HG02938 (cell line): ENCODE results near the gene HOXD4.

Source experiments
- ATAC-seq: cut with Tn5 transposase; IDR thresholded peaks from one replicate; pipeline ENCODE4 v1.9.1; 2021; ENCODE audit warnings: mild to moderate bottlenecking, moderate library complexity; ENCODE audit not compliant: unreplicated experiment

Gene HOXD4

DNA sequence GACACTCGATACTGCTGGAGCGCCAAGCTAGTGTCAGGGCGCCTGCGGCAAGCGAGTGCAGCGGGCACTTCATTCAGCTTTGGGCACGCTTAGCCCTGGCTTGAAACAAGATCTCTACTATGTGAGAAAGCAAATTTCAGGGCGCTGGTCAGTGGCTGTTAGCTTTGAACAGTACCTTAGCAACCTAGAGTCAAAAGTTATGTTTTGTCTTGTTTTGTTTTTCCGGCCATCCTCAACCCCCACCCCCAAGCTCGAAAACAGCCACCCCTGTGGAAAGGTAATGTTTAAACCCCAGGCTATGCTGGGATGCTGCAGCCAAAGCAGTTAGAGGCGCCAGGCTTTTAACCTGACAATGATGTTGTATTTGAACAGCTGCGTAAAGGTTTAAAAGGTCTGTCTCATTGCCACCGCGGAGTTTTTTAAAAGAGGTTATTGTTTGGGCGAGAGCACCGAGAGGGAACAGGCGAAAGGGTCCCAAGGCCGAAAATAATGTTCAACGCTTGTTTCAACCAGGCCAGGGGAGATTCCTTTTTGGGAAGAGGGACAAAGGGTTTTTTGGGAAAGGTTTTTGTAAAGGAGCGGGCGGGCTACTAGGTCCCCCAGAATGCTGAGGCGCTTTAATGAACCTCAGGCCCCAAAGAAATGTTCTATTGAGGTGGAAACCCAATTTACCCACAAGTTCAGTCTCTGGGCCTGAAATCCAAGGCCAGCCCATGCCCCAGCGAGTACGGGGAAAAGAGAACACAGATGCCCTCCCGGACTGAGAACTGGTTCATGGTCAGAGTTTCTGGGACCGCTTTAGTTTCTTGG, 37.0 kb upstream of the HOXD4 start:
- ATAC-seq, result no peak

DNA sequence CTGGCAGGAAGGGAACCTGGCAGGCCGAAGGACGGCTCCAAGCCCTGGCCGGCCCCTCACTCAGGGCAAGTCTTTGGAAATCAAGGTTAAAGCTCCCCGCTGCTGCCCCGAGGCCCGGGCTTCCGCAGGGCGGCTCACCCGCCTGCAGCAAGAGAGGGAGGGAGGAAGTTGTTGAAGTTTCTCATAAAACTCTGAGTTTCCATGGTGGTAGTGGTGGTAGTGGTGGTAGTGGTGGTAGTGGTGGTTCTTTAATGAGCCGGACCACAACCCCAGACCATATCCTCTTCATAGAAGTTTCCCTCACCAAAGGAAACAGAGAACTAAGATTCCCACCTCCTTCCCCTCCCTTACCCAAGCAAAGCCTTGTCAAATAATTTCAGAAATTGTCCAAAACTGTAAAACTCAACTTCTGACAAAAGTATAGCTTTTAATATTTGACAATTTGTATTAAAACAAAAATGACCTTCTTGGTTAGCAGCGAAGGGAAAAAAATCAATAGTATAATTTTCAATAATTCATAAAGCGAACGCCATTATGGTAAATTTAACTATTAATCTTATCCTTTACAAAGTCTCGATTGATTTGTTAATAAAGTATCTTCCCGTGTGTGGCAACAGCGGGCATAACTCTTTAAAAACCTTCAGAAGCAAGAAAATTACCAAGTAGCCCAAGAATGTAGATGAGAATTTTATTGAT, 36.3 kb upstream of the HOXD4 start:
- ATAC-seq, result no peak

DNA sequence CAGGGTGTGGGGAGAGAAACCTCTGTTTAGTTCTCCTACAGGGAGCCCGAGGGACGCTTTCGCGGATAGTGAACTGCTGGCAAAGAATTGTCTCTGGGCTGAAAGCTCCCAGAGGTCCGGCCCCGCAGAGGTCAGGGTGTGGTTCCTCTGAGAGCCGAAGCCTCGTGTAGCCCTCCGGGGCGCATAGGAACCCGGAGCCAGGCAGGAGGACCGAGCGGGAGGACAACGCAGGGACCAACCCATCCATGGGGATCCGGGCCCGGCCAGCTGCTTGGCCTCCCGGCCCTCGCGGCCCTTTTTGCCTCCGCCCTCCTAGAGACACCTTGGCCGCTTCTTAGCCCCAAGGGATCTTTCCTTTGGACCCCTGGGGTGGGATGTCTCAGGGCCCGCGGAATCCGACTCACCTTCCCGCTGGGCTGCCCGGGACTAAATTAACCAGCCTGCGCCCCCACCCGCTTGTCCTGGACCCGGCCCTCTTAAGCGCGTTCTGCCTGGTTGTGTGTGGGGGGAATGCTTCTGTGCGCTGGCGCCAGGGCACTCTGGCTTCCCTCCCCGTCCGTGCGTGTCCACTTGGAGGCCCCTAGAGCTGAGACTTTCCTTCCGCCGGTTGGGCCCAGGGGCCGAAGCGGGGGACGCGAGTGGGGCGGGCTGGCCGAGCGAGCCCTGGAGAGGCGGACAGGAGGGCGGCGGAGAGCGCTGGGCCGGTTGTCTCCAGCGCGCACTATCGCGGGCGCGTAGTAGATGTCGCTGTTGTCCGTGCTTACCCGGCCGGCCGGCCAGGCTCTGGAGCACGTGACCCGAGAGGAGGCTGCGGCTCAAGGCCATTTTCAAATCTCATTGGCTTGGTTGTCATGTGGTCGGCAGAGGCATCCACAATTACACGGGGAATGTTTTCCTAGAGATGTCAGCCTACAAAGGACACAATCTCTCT, 35.2 kb upstream of the HOXD4 start, which contains the start of gene HOXD10:
Gene HOXD10, plus strand, starts transcription at position 896 of the 931 bp plus-strand sequence. CDS start 56 bp downstream, outside the sequence.
- ATAC-seq, result no peak

DNA sequence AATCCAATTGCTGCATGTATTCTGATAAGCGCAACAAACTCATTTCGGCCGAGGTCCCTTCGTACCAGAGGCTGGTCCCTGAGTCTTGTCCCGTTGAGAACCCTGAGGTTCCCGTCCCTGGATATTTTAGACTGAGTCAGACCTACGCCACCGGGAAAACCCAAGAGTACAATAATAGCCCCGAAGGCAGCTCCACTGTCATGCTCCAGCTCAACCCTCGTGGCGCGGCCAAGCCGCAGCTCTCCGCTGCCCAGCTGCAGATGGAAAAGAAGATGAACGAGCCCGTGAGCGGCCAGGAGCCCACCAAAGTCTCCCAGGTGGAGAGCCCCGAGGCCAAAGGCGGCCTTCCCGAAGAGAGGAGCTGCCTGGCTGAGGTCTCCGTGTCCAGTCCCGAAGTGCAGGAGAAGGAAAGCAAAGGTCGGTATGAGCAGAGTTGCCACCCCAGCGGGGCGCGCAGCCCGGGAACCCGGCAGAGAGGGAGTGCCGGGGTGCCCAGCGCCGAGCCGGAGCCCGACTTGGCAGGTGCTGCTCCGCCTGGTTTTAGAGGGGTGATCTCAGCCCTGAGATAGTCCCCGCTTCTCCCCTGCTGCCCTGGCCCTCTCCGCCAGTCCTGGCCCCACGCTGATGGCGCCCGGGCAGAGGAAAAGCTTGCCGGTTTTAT, 34.1 kb upstream of the HOXD4 start:
- no peak for ATAC-seq

DNA sequence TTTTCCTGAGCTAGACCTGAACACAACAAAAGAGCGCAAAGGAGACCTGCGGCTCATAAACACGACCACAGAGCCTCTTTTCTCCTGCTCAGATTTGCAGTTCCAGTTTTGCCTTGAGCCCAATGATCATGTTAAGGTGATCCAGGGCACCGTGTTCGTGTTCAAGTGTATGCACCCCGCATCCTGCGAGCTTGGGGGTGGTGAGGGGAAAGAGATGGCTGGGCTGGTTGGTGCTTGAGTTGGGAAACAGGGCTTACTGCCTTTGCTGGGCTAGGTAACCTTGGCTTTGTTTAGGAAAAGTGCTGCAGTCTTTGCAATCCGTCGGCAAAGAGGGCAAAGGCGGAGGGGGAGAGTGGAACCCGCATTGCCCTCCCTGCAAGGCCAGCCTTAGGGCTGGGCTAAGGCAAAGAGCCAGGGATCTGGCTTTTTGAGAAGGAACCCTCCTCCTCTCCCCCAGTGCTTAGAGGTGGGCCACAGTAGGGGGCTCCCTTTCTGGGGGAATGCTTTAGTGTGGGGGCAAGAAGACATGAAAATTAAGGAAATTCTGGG, 33.5 kb upstream of the HOXD4 start:
- no peak for ATAC-seq

DNA sequence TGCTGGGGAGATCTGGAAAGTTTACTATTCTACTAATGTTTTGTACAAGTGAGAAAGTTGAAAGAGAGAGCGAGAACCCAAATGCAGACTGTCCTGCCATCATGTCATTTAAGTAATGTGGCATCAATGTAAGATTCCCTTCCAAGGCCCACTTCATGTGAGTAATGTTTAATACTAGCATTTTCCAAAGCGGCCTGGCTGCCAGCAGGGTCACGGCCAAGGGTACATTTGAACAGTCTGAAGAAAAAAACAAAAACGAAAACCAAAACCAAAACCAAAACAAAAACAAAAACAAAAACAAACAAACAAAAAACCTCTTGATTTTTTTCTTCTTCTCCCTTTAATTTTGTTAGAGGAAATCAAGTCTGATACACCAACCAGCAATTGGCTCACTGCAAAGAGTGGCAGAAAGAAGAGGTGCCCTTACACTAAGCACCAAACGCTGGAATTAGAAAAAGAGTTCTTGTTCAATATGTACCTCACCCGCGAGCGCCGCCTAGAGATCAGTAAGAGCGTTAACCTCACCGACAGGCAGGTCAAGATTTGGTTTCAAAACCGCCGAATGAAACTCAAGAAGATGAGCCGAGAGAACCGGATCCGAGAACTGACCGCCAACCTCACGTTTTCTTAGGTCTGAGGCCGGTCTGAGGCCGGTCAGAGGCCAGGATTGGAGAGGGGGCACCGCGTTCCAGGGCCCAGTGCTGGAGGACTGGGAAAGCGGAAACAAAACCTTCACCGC, 32.6 kb upstream of the HOXD4 start:
- no peak for ATAC-seq

DNA sequence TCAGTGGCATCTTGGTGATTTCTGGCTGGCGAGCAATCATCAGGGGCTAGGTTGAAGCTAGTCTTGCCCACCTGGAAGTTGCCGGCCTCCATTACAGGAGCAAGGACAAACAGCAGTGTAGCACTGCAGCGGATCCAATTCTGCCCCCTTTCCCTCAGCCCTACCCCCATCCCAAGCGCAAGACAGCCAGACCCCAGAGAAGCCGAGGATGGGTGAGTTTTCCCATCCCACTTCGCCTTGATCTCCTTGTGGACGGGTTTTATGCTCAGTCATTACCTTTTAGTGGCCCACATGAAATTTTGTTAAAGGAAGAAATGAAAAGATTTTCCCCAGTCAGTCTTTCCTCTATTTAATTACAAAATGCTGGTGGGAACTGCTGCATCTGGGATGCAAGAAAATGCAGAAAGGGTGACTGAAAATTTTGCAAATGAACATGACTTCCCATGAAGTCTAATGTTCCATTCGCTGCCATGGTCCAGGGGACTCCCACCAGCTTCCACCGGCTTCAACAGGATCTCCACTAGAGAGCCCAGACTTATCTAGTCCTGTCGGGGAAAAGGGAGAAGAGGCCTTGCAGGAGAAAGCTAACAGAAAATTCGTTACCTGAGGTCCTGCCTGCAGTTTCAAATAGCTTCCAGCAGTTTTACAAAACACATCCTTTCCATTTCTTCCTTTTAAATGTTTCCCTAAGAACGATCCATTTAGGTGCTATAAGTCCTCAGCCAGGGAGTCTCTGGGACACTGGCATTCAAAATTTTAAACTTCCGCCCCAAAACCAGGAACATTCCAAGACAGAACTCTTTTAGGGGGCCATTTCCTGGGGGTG, 30.8 kb upstream of the HOXD4 start:
- no peak for ATAC-seq

DNA sequence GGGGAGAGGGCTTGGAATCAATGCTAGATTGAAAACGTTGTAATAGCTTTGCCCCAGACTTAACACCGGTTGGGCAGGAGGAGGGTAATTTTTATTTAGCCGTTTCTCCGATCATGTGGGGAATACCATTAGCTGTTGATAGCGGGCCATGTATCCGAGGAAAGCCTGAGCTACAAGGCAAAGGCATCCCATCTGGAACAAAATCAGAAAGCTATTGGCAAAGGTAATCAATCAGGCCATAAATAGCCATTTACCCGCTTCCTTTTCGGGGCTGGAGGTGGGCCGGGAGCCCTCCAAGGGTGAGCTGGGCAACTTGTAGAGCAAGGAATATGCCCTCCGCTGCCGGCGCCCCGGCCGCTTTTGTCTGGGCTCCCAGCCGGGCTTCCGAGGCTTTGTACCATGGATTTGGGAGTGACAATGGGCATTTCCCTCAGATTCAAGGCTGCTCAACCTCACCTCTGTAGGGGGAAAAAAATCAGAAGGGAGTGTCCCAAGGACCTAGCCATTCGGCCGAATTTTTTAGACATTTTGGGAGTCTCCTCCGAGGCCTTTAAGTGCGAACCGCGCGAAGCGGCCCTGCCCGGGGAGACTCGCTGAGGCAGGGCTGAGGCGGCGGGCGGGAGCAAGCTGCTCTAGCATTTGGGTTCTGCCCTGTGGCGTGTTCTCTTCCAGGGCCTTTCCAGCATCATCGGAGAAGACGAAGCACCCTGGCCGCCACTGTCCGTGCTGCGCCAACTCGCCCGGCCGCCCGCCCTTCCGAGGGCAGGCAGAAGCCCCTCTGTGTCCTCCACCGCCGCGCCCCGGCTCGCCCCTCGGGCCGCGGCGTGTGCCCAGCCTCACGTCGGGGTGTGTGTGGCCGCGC, 29.9 kb upstream of the HOXD4 start:
- no peak for ATAC-seq

DNA sequence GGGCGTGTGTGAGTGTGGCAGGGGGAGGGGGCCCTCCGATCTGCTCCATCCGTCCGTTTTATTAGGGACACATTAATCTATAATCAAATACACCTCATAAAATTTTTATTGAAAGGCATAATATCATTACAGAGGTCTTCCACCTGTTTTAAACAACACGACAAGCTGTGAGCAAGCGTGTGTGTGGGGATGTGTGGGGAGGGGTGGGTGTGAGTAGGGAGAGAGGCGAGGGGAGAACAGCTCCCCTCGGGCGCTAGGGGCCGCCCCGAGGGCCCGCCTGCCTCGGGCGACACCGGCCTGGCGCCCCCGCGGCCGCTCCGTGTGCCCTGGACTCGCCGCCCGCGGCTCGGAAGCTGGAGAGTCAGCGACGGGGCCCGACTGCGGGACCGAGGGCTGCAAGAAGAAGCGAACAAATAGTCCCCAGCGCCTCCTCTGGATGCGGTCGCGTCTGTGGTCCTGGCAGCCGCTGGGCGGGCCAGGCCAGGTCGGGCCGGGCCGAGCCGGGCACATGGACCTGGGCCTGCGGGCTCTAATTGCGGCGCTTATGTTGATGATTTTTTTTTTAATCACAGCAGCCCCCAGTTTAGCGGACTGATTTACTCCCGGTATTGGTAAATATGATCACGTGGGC, 29.2 kb upstream of the HOXD4 start:
- ATAC-seq, result no peak

DNA sequence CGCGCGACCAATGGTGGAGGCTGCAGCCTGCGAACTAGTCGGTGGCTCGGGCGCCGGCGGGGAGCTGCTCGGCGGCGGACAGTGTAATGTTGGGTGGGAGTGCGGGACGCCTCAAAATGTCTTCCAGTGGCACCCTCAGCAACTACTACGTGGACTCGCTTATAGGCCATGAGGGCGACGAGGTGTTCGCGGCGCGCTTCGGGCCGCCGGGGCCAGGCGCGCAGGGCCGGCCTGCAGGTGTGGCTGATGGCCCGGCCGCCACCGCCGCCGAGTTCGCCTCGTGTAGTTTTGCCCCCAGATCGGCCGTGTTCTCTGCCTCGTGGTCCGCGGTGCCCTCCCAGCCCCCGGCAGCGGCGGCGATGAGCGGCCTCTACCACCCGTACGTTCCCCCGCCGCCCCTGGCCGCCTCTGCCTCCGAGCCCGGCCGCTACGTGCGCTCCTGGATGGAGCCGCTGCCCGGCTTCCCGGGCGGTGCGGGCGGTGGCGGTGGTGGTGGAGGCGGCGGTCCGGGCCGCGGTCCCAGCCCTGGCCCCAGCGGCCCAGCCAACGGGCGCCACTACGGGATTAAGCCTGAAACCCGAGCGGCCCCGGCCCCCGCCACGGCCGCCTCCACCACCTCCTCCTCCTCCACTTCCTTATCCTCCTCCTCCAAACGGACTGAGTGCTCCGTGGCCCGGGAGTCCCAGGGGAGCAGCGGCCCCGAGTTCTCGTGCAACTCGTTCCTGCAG, 28.5 kb upstream of the HOXD4 start, which contains the start of gene HOXD9:
Gene HOXD9, plus strand, starts transcription at position 37 of the 728 bp plus-strand sequence. Its CDS starts 50 bp downstream, at position 87.
- ATAC-seq, result no peak

DNA sequence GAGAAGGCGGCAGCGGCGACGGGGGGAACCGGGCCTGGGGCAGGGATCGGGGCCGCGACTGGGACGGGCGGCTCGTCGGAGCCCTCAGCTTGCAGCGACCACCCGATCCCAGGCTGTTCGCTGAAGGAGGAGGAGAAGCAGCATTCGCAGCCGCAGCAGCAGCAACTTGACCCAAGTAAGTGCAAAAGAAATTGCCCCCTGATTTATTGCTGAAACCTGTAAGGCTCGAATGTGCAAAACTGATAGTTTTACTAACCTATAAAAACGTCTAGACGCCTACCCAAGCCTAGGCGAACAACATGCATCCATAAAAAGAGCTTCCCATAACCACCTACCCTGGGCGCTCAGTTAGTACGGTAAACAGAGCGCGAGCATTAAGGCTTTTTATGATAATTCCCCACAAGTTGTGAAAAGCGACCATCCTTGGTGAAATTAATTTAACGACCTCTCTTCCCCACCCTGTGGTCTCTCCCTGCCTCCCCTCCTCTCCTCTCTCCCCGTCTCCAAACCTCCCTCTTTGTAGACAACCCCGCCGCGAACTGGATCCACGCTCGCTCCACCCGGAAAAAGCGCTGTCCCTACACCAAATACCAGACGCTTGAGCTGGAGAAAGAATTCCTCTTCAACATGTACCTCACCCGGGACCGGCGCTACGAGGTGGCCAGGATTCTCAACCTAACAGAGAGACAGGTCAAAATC, 27.8 kb upstream of the HOXD4 start:
- no peak for ATAC-seq

DNA sequence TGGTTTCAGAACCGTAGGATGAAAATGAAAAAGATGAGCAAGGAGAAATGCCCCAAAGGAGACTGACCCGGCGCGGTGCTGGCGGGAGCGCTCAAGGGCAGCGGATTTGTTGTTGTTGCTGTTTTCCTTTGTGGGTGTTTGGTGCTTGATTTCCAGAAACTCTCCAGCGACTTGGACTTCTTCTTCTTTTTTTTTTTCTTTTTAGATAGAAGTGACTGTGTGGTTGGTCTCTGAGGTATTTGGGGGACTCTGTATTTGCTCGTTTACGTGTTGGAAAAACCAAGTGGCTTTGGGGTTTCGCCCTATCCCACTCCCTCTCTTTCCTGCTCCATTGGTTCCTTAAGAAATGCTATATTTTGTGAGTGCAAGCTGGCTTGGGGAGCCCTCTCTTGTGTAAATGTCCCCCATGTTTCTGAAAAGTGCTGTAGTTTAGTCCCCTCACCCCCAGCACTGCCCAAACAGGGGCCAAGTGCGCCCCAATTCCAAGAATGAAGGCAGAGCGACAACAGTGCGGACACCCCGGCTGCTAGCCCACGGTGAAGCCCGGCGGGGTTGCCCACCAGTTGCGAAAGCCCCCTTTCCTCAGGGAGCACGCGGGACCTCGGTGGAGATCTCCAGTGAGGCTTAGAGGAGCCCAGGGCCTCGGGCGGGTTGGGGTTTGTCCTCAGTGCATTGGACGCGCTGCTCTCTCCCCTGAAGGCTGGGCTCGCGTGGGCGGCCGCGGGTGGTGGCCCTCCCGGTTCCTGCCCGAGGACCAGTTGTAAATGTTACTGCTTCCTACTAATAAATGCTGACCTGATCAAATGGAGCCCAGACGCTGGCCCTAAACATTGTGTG, 27.0 kb upstream of the HOXD4 start:
- no peak for ATAC-seq

DNA sequence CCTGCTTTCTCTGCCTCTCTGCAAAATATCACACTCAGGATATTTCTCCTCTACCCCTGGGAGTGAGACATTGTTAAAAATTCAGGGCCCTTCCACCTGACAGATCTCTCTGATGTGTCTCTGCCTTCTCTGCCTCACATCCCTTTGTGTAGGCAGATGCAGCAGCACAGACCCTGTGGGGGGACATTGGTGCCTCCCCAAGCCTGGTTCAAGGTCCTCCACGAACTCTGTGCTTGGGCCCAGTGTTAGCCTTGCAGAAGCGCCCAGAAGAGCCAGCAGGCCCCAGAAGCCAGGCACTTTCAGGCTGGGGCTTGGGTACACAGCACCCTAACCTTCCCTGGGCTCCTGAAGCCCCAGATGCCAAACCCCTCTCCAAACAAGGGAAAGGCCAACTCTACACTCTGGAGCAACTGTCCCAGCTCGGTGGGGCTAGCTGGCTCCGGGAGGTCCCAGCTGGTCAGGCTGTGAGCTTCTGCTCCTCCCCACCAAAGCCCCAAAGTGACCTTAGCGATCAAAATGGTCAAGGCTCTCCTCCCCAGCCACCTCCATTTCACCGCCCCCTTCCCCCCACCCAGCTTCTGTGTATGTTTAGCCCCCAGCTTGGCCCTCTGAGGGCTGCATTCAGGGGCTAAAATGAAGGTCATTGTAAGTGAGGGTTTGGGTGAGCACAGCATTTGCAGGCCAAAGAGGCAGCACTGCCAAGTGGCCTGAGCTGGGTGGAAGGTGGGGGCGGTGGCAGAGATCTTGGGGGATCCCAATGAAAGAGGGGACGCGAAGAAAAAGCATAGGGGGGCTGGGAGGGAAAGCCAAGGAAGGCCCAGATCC, 26.2 kb upstream of the HOXD4 start:
- ATAC-seq, result no peak

DNA sequence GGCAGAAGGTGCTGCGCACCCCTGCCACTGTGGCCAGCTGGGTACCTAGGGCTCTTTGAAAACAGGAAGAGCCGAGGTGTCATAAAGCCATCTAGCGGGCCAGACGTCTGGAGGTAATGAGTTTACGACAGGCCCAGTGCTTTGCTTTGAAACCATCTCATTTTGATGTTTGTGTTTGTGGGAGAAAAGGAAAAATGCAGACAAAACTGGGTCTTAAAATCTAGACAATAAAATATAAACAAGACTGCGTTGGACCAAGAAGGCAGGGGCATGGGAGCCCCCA, 25.6 kb upstream of the HOXD4 start:
- no peak for ATAC-seq
